SH-SY5Y (cell line): ENCODE measurements around the gene LDLRAD2.

ENCODE experiments used
- GATA2 ChIP-seq: IDR thresholded peaks from 2 replicates; pipeline ENCODE4 v1.6.1; 2011; ENCODE audit warnings: mild to moderate bottlenecking, low read depth, low read length
- GATA3 ChIP-seq: IDR thresholded peaks from 2 replicates; pipeline ENCODE4 v1.6.1; 2011; ENCODE audit warnings: low read depth, mild to moderate bottlenecking, low read length, moderate library complexity

GRCh38 chr1:21827141-21827679 lies 15.1 kb downstream of the LDLRAD2 start:
- TF ChIP-seq GATA3 (no peak), GATA2 (no peak)
